ENCODE measurements around the gene HOXD3. TPM values are rescaled to one million over a fixed set of nuclear protein-coding genes. Genes with fewer than 3 reads are reported as not detected.

Gene HOXD3
- total RNA-seq, 1 donor from 2014 or later, result not detected

GRCh38 chr2:176177580-176178037 is 20.5 kb downstream of the HOXD3 start:
- DNase-seq, result no peak

GRCh38 chr2:176178038-176178756 is 21.1 kb downstream of the HOXD3 start:
- DNase-seq, result no peak

DNA sequence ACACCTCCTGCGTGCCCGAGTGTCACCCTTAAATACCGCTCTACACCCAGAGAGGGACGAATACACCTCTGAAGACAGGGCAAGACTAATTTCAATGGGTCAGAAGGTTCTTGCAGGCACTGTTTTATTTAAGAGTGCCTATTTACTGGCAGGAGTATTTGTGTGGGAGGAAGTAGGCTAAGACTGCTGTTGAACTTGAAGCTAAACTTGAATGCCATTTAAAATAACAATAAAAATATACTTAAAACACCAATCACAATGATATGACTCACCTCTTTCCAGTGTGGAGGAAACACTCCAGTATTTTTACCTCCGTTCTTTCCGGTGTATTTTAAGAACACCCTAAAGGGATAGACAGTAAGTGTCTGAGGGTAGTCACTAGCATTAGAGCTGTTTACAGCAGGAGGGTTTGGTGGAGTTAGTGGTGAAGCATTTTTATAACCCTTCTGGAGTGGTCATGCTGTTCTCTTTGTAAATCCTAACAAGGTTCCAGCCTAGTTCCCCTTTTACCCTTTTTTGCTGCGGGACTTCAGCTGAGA is 21.7 kb downstream of the HOXD3 start:
- DNase-seq, result no peak

- no peak for DNase-seq
Observed at GRCh38 chr2:176181551-176181950, 24.4 kb downstream of the HOXD3 start.

GRCh38 chr2:176182671-176183070 is 25.6 kb downstream of the HOXD3 start:
- DNase-seq, result no peak

- no peak for DNase-seq
Observed at GRCh38 chr2:176184749-176185148, 27.6 kb downstream of the HOXD3 start.

DNA sequence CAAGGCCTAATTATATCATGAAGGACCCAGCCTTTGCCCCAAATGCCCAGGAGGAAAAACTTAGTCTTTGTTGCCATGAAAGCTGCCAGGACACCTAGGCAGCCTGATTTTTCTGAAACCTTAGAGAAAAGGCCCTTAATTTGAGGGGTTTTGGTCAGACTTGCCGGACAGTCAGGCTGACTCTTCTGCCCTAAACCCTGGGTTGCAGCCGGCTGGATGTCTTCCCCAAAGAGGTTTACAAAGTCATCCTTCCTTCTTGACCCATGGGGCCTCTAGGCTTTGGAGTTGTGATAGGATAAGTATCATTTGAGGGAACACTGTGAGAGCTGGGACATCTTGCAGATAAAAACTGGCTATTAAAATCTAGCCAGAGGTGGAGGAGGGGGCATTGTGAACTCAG is 28.9 kb downstream of the HOXD3 start:
- DNase-seq, result no peak

GRCh38 chr2:176187200-176187898 is 30.2 kb downstream of the HOXD3 start:
- DNase-seq, result no peak

GRCh38 chr2:176187899-176188773 is 31.0 kb downstream of the HOXD3 start, which contains the start of gene HOXD1:
HOXD1 (plus strand) TSS chr2:176188668; CDS start chr2:176188802, 134 bp downstream.
- no peak for DNase-seq

DNA sequence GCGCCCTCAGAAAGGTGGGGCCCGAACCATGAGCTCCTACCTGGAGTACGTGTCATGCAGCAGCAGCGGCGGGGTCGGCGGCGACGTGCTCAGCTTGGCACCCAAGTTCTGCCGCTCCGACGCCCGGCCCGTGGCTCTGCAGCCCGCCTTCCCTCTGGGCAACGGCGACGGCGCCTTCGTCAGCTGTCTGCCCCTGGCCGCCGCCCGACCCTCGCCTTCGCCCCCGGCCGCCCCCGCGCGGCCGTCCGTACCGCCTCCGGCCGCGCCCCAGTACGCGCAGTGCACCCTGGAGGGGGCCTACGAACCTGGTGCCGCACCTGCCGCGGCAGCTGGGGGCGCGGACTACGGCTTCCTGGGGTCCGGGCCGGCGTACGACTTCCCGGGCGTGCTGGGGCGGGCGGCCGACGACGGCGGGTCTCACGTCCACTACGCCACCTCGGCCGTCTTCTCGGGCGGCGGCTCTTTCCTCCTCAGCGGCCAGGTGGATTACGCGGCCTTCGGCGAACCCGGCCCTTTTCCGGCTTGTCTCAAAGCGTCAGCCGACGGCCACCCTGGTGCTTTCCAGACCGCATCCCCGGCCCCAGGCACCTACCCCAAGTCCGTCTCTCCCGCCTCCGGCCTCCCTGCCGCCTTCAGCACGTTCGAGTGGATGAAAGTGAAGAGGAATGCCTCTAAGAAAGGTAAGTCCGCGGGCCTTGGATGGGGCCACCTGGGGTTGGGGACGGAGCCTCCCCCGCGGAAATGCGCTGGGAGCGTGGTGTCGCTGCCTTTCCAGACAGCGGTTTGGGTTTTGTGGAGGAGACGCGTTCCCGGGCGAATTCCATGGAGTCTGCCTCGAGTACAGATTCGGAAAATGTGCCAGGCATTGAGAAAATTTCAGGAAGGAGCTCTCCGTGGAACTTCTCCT is 31.9 kb downstream of the HOXD3 start:
- DNase-seq, result no peak

GRCh38 chr2:176189681-176190641 is 32.9 kb downstream of the HOXD3 start:
- DNase-seq, result no peak

DNA sequence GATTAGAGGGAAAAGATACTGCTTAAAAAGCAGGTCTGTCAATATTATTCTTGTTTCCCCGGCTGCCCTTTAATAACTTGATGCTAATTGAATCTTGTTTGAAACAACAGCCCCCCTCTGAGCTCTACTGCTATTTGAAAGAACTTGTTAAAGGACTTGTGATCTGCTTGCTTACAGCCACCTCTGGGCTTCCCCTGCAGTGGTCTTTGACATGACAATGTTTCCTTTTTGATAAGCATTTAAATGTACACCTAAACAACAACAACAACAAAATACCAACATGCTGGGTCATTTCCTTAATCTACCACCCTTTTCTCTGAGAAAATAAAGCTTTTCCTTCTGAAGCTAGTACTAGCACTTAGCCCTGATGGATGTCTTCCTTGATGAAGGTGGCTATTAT is 35.2 kb downstream of the HOXD3 start:
- no peak for DNase-seq

- DNase-seq, result no peak
Observed at GRCh38 chr2:176193048-176193447, 35.9 kb downstream of the HOXD3 start.

DNA sequence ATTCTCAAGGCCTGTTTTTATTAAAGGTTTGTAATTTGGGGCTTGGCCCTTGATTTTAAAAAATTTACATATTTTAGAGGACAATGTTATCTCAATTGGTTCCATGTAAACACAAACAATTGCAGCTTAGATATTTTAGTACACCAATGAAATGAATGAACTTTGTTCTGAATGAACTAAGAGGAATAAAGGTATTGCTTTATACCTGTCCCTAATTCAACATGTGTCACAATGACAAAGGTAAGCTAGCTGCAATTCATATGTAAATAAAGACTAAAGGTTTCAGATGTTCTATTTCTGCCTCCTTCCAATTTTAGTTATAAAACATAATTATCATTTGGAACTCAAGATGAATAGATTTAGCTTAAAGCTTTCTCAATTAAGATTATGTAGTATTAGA is 42.8 kb downstream of the HOXD3 start:
- DNase-seq, result no peak

GRCh38 chr2:176200971-176201370 is 43.9 kb downstream of the HOXD3 start:
- DNase-seq, result no peak

GRCh38 chr2:176202491-176202890 is 45.4 kb downstream of the HOXD3 start:
- no peak for DNase-seq

DNA sequence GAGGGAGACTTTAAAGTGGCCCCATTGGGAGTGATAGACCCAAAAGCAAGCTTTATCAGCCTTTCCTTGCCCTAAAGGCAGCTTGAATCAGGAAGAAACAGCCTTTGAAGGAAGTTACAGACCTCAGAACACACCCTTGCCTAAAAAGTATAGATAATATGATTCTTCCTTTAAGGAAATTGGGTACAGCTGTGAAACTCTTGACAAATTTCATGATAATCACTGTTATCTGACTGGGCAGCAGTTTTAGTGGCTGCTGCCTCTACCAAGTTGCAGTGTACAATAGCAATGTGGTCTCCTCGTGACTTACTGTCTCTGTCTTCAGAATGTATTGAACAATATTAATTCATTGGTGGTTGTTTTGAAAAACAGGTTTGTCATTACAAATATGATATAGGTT is 48.0 kb downstream of the HOXD3 start:
- no peak for DNase-seq

- no peak for DNase-seq
Observed at GRCh38 chr2:176206136-176206535, 49.0 kb downstream of the HOXD3 start.

DNA sequence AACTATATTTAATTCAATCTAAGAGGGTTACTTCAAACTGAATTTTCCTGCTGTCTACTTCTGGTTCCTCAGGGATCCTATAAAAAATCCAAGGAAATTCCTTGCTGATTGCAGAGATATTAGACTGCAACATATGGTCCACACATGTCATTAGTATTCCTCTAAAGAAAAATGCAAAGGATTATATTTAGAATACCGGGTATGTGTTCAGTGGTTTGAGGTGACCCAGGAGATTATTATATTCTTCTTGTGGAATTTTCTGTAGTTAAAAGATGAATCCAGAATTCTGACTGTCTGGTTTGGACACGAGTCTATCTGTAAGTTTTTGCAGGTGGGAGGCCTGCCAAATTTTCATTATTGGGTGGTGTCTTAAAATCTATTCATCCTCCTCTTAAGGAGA is 49.6 kb downstream of the HOXD3 start:
- no peak for DNase-seq

- no peak for DNase-seq
Observed at GRCh38 chr2:176211110-176211509, 54.0 kb downstream of the HOXD3 start.
